Stimulated activated CD4-positive, alpha-beta T cell treated with anti-CD3 and anti-CD28 coated beads, Interleukin-15, amount 100 ng/mL, for 24 hours (primary cell): ENCODE results near the gene NAGK.

ENCODE experiments used
- DNase-seq: peaks from one replicate; pipeline ENCODE4 v3.0.0-alpha.2; 2020

The NAGK gene

GRCh38 chr2:71117063-71117462, 48.6 kb downstream of the NAGK start:
- DNase-seq = no peak

- DNase-seq = no peak
Measured at GRCh38 chr2:71120195-71120594, 51.7 kb downstream of the NAGK start.

- DNase-seq = no peak
Measured at GRCh38 chr2:71121479-71121878, 53.0 kb downstream of the NAGK start.

DNA sequence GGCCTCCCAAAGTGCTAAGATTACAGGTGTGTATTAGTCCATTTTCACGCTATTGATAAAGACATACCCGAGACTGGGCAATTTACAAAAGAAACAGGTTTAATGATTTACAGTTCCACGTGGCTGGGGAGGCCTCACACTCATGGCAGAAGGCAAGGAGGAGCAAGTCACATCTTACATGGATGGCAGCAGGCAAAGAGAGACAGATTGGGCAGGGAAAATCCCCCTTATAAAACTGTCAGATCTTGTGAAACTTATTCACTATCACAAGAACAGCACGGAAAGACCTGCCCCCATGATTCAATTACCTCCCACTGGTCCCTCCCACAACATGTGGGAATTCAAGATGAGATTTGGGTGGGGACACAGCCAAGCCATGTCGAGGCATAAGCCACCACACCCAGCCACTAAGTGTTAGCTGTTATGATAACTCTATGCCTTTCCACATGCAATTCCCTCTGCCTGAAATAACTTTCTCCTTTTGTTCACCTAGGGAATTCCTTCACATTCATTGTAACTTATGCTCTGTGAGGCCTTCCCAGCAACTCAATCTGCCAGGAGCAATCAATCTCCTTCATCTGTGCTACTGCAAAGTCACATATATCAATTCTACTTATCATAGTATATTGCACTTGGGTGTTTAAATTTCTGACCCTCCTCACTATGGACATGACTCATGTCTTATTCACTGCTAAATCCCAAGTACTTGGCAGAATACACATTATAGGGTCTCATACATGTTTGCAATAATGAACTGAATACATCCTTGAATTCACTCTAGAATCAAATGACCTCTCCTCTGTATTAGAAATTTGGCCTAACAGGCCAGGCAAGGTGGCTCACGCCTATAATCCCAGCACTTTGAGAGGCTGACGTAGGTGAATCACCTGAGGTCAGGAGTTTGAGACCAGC, 54.2 kb downstream of the NAGK start:
- DNase-seq = no peak

DNA sequence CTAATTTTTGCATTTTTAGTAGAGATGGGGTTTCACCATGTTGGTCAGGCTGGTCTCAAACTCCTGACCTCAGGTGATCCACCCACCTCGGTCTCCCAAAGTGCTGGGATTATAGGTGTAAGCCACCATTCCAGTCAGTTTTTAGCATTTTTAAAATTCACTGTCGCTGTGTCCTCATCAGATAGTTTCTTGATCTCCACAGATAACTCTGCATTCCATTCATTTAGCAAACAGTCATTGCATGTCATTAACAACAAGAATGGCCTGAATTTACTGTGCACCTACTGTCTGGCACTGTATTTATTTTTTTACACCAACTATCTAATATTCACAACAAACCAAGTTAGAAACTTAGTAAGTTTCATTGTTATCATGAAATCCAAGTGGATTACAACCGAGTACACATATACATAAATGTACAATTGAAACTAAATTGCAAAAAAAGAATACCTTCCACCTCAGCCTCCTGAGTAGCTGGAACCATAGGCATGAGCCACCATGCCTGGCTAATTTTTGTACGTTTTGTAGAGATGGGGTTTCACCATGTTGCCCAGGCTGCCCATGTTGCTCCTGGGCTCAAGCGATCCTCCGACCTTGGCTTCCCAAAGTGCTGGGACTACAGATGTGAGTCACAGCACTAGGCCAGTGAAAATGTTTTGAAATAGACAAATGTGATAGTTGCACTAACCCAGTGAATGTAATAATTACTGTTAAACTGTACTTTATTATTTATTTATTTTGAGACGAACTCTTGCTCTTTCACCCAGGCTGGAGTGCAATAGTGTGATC, 57.3 kb downstream of the NAGK start:
- no peak for DNase-seq

DNA sequence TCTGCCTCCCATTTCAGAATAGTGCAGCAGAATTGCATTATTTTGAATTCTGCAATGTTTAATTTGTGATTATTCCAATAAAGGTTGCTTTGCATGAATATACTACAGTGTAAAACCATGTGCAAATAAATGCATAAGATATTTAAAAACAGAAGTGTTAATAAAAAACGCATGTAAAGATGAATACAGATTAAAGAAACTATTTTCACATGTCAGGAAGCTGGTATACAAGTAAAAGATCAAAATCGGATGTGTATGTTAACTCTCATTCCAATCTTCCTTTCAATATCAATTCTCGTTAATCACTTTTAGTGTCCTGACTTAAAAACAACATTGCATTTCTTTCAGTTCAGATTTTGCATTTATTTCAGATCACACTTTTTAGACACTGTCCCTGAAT, 58.5 kb downstream of the NAGK start:
- DNase-seq = no peak
